ENCODE data around the gene SLC2A6.

Gene SLC2A6

DNA sequence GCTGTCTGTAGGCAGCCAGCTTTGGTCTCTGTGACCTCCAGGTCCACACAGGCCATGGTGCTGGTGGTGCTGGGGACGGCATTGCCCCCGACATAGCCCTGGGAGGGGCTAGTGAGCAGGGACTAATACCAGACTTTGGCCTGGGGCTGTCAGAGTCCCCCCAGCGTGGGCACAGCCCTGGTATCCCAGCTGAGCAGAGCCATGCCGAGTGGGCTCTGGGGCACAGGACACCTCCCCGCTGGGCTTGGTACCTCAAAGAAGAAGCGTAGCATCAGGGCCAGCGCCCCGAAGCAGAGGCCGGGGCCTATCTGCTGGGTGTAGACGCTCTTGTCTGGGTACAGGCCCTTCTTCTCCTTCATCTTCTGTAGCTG lies 36.3 kb upstream of the SLC2A6 start:
- no peak overlapping the region for H3K4me3 ChIP-seq (ENCODE audit: low read depth, low read length)
- in situ Hi-C loops (cut with HindIII; ENCODE audit: low sequenced_read_pairs), result no loop called here
- DNase-seq (ENCODE audit: low read depth), result no peak
- TF ChIP-seq, protein P1, sequence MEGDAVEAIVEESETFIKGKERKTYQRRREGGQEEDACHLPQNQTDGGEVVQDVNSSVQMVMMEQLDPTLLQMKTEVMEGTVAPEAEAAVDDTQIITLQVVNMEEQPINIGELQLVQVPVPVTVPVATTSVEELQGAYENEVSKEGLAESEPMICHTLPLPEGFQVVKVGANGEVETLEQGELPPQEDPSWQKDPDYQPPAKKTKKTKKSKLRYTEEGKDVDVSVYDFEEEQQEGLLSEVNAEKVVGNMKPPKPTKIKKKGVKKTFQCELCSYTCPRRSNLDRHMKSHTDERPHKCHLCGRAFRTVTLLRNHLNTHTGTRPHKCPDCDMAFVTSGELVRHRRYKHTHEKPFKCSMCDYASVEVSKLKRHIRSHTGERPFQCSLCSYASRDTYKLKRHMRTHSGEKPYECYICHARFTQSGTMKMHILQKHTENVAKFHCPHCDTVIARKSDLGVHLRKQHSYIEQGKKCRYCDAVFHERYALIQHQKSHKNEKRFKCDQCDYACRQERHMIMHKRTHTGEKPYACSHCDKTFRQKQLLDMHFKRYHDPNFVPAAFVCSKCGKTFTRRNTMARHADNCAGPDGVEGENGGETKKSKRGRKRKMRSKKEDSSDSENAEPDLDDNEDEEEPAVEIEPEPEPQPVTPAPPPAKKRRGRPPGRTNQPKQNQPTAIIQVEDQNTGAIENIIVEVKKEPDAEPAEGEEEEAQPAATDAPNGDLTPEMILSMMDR (IDR thresholded peaks at IDR 0.05; ENCODE audit: low read depth, low read length, missing control alignments), result no peak

DNA sequence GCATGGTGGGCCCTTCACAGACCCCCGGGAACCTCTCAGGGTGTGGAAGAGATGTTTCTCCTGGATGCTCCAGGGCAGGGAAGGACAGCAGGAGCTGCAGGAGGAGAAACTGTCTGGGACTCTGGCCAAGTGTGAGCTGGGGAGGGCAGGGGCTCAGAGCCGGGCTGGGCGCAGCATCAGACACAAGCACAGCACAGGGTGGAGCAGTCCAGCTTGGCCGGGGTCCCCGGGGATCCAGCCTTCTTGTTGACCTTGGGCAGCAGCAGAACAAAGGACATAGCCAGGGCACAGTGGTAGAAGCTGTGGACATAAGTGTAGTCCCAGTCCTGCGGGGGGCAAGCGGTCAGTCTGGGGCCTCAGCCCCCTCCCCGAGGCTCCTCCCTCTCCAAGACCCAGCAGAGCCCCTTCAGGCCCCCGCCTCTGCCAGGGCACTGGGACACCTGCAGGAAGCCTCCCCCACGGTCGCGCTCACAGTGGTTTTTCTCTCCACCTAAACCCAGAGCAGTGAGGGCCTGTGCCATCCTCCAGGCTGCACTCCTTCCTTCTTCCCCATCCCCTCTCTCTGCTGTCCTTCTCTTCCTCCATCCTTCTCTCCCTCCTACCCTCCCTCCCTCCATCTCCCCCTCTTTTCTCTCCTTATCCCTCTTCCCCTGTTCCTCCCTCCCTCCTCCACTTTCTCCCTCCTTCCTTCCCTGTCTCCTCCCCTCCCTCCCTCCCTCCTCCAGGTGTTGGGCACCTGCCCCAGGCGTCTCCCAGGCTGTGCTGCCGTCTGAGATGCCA lies 35.8 kb upstream of the SLC2A6 start:
- DNase-seq (ENCODE audit: low read depth), result no peak
- no peak overlapping the region for H3K4me3 ChIP-seq (ENCODE audit: low read depth, low read length)
- TF ChIP-seq, protein P1 (IDR thresholded peaks at IDR 0.05; ENCODE audit: low read depth, low read length, missing control alignments), result no peak
- in situ Hi-C loops (cut with HindIII; ENCODE audit: low sequenced_read_pairs), result no loop called here

DNA sequence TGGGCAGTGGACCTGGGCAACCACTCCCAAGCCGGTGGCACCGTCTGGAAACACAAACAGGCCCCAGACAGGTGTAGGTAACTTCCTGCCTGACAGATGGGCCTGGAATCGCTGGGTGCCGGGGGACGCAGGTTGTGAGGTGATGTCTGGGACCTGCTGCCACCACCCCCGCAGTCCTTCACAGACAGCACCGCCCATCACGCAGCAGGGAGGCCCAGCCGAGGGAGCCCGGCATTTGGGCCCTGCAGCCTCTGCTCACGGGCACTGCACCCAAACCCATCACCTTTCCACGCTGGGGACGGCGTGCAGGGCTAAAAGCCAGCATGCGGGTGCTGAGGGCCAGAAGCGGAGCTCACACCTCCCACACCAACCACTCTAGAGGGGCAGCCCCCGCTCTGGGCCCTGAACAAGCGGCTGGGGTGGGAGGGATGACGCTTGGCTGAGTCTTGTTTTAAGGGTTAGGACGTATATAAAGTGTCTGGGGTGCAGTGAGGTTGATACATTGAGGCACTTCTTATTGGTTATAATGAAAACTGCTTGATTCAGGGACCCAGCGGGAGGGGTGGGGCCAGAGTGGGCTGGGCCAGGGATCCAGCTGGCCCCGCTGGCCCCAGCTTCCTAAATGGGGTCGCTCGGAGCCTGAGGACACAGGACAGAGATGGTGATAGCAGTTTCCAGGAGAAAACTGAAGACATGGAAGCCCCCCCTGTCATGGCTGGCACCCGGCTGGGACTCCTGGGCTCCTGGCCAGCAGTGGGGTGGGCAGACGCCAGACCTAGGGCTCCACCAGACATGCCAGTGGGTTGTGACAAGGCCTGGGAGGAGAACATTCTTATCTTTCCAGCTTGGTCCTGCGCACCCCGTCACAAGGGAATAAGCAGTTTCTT lies 34.6 kb upstream of the SLC2A6 start:
- in situ Hi-C loops (cut with HindIII; ENCODE audit: low sequenced_read_pairs), result no loop called here
- no peak overlapping the region for H3K4me3 ChIP-seq (ENCODE audit: low read depth, low read length)
- TF ChIP-seq, protein P1 (IDR thresholded peaks at IDR 0.05; ENCODE audit: low read depth, low read length, missing control alignments), result no peak
- no peak for DNase-seq (ENCODE audit: low read depth)

DNA sequence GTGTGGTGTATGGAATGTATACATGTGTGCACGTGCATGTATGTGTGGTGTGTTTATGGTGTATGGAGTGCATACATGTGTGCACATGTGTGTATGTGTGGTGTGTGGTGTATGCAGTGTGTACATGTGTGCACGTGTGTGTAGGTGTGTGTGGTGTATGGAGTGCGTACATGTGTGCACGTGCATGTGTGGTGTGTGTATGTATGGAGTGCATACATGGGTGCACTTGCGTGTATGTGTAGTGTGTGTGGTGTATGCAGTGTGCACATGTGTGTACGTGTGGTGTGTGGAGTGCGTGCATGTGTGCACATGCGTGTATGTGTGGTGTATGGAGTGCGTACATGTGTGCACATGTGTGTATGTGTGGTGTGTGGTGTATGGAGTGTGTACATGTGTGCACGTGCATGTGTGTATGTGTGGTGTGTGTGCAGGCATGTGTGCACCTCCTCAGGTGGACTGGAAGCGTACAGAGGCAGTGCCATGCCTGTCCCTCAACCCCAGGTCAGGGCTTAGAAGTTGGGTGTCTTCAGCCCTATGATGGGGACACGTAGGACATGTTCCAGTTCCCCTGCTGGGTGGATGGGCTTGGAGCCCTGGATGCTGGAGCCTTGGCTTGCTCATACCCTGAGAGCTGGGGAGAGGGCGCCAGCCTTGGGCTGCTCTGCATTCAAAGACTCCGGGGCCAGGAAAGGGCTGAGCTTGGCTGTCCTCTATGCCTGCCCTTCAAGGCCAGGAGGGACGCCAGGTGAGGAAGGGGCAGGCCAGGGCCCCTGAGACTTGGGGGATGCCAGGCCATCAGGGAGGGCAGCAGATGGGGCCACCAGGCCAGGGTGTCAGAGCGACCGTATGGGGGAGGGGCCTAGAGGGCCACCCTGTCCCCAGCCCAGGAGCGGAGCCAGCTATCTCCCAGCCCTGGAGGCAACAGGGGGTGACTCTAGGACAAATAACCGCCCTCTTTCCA lies 33.6 kb upstream of the SLC2A6 start:
- in situ Hi-C loops (cut with HindIII; ENCODE audit: low sequenced_read_pairs), result no loop called here
- DNase-seq (ENCODE audit: low read depth), result no peak
- no peak overlapping the region for H3K4me3 ChIP-seq (ENCODE audit: low read depth, low read length)
- TF ChIP-seq, protein P1 (IDR thresholded peaks at IDR 0.05; ENCODE audit: low read depth, low read length, missing control alignments), result no peak

DNA sequence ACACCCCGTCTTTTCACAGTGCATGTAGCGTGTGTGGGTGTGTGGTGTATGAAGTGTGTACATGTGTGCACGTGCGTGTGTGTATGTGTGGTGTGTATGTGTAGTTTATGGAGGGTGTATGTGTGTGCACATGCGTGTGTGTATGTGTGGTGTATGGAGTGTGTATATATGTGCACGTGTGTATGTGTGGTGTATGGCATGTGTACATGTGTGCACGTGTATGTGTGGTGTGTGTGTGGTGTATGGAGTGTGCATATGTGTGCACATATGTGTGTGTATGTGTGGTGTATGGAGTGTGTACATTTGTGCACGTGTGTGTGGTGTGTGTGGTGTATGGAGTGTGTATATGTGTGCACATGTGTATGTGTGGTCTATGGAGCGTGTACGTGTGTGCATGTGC lies 32.7 kb upstream of the SLC2A6 start:
- TF ChIP-seq, protein P1 (IDR thresholded peaks at IDR 0.05; ENCODE audit: low read depth, low read length, missing control alignments), result no peak
- no peak for DNase-seq (ENCODE audit: low read depth)
- H3K4me3 ChIP-seq (ENCODE audit: low read depth, low read length), result no peak overlapping the region
- in situ Hi-C loops (cut with HindIII; ENCODE audit: low sequenced_read_pairs), result no loop called here

All from astrocyte of the cerebellum (primary cell).